ENCODE measurements around the gene ELAVL3. TPM values are rescaled to one million over a fixed set of nuclear protein-coding genes. Genes with fewer than 3 reads are reported as not detected.

ELAVL3 gene
- total and polyA plus RNA-seq, 4 donors, result 0.15 to 0.34 TPM; not detected in 2

GRCh38 chr19:11404588-11405222 is 76.1 kb downstream of the ELAVL3 start:
- H3K36me3 ChIP-seq (ENCODE audit: control insufficient read depth in 4 of 4, insufficient read depth in 4 of 4, low read length in 4 of 4), result peaks cover 0 to 9% (median 0%) of the 10 kb centered on the region in 4 donors
- no peak overlapping the region for H3K4me3 ChIP-seq
- no peak for ATAC-seq (ENCODE audit: insufficient read depth, low FRiP score)
- no peak overlapping the region for H3K9ac ChIP-seq (ENCODE audit: insufficient read depth in 1 of 2, low read length in 2 of 2)
- no peaks in the 10 kb centered on the region for H3K4me1 ChIP-seq (ENCODE audit: control insufficient read depth in 5 of 5, insufficient read depth in 5 of 5, low read length in 5 of 5)
- peaks cover 0 to 7% (median 0%) of the 10 kb centered on the region in 3 donors for H3K27me3 ChIP-seq (ENCODE audit: control insufficient read depth in 3 of 3, insufficient read depth in 3 of 3, low read length in 2 of 3)
- no peak for TF ChIP-seq CTCF (IDR thresholded peaks at IDR 0.05; ENCODE audit: control extremely low read depth, extremely low read depth)
- no peak for DNase-seq
- WGBS, 2 donors, result 68 to 69% methylated on average over 9 of the region's 9 CpGs
- H3K27ac ChIP-seq (ENCODE audit: low read depth in 1 of 2, low read length in 1 of 2), result no peak overlapping the region
- H3K9me3 ChIP-seq (ENCODE audit: control insufficient read depth in 4 of 4, insufficient read depth in 3 of 4, low read length in 3 of 4), result no peaks in the 10 kb centered on the region

- Histone ChIP-seq H3K9ac (ENCODE audit: insufficient read depth in 1 of 2, low read length in 2 of 2) (no peak overlapping the region), H3K27ac (ENCODE audit: low read depth in 1 of 2, low read length in 1 of 2) (no peak overlapping the region), H3K4me3 (no peak overlapping the region), H3K9me3 (ENCODE audit: control insufficient read depth in 4 of 4, insufficient read depth in 3 of 4, low read length in 3 of 4) (no peaks in the 10 kb centered on the region), H3K4me1 (ENCODE audit: control insufficient read depth in 5 of 5, insufficient read depth in 5 of 5, low read length in 5 of 5) (no peaks in the 10 kb centered on the region), H3K27me3 (ENCODE audit: control insufficient read depth in 3 of 3, insufficient read depth in 3 of 3, low read length in 2 of 3) (peaks cover 0 to 3% (median 0%) of the 10 kb centered on the region in 3 donors), H3K36me3 (ENCODE audit: control insufficient read depth in 4 of 4, insufficient read depth in 4 of 4, low read length in 4 of 4) (peaks cover 0 to 12% (median 0%) of the 10 kb centered on the region in 4 donors)
- DNase-seq (no peak), ATAC-seq (ENCODE audit: insufficient read depth, low FRiP score) (no peak)
- 82 to 90% methylated on average over 8 to 9 of the region's 9 CpGs for WGBS, 2 donors
- no peak for TF ChIP-seq CTCF (IDR thresholded peaks at IDR 0.05; ENCODE audit: control extremely low read depth, extremely low read depth)
Measured at GRCh38 chr19:11401808-11402543, 78.9 kb downstream of the ELAVL3 start.

Small RNAs within 50 kb of the gene (small RNA-seq; reads per million reads assigned to genes)
- gene MIR7974 (ENCODE audit: low replicate concordance) (0.13 reads per million), gene RF00019 (ENCODE audit: low replicate concordance) (not detected), gene RN7SL833P (ENCODE audit: low replicate concordance) (0.29 reads per million, percentile 32 among the genes with 10 or more reads in this experiment)

Other genes starting within 250 kb of the ELAVL3 start
- not detected for gene ANGPTL8, start 241.4 kb downstream of the ELAVL3 start, total RNA-seq
- 1 to 10 TPM in 1 of 2 donors, under 1 TPM in 1; 0.19 to 1.0 TPM for gene ANGPTL8, start 241.4 kb downstream of the ELAVL3 start, polyA plus RNA-seq
- gene DOCK6, start 218.5 kb downstream of the ELAVL3 start, total RNA-seq, result 100 to 1,000 TPM in 1 of 2 donors, 10 to 100 TPM in 1; 60.2 to 129 TPM
- gene DOCK6, start 218.5 kb downstream of the ELAVL3 start, polyA plus RNA-seq, result 10 to 100 TPM; 38.6 to 87.3 TPM
- not detected for gene TSPAN16, start 184.9 kb downstream of the ELAVL3 start, total RNA-seq
- gene TSPAN16, start 184.9 kb downstream of the ELAVL3 start, polyA plus RNA-seq, result not detected
- gene RAB3D, start 141.4 kb downstream of the ELAVL3 start, total RNA-seq, result 10 to 100 TPM; 28.0 to 73.2 TPM
- 10 to 100 TPM; 16.0 to 18.6 TPM for gene RAB3D, start 141.4 kb downstream of the ELAVL3 start, polyA plus RNA-seq
- gene TMEM205, start 134.8 kb downstream of the ELAVL3 start, total RNA-seq, result 100 to 1,000 TPM; 101 to 125 TPM
- gene TMEM205, start 134.8 kb downstream of the ELAVL3 start, polyA plus RNA-seq, result 100 to 1,000 TPM; 129 to 166 TPM
- 10 to 100 TPM; 25.8 to 26.5 TPM for gene CCDC159, start 134.5 kb downstream of the ELAVL3 start, total RNA-seq
- gene CCDC159, start 134.5 kb downstream of the ELAVL3 start, polyA plus RNA-seq, result 10 to 100 TPM; 40.9 to 55.2 TPM
- 10 to 100 TPM in 1 of 2 donors, 1 to 10 TPM in 1; 9.1 to 33.2 TPM for gene PLPPR2, start 125.6 kb downstream of the ELAVL3 start, total RNA-seq
- 10 to 100 TPM; 15.3 to 35.1 TPM for gene PLPPR2, start 125.6 kb downstream of the ELAVL3 start, polyA plus RNA-seq
- 1 to 10 TPM; 1.1 to 4.1 TPM for gene SWSAP1, start 106.4 kb downstream of the ELAVL3 start, total RNA-seq
- 1 to 10 TPM; 3.5 to 4.0 TPM for gene SWSAP1, start 106.4 kb downstream of the ELAVL3 start, polyA plus RNA-seq
- 10 to 100 TPM; 14.5 to 20.6 TPM for gene EPOR, start 96.7 kb downstream of the ELAVL3 start, total RNA-seq
- gene EPOR, start 96.7 kb downstream of the ELAVL3 start, polyA plus RNA-seq, result 10 to 100 TPM in 1 of 2 donors, 1 to 10 TPM in 1; 8.7 to 14.7 TPM
- gene RGL3, start 61.7 kb downstream of the ELAVL3 start, total RNA-seq, result 10 to 100 TPM; 35.2 to 45.2 TPM
- 10 to 100 TPM; 10.4 to 39.3 TPM for gene RGL3, start 61.7 kb downstream of the ELAVL3 start, polyA plus RNA-seq
- gene ODAD3, start 45.9 kb downstream of the ELAVL3 start, total RNA-seq, result 1 to 10 TPM; 3.9 to 9.8 TPM
- 1 to 10 TPM; 2.0 to 4.5 TPM for gene ODAD3, start 45.9 kb downstream of the ELAVL3 start, polyA plus RNA-seq
- gene PRKCSH, start 45.4 kb downstream of the ELAVL3 start, total RNA-seq, result 100 to 1,000 TPM; 115 to 315 TPM
- gene PRKCSH, start 45.4 kb downstream of the ELAVL3 start, polyA plus RNA-seq, result 100 to 1,000 TPM; 142 to 174 TPM
- gene ZNF653, start 24.8 kb upstream of the ELAVL3 start, total RNA-seq, result 10 to 100 TPM in 1 of 2 donors, 1 to 10 TPM in 1; 5.4 to 12.9 TPM
- 10 to 100 TPM in 1 of 2 donors, 1 to 10 TPM in 1; 7.7 to 10.2 TPM for gene ZNF653, start 24.8 kb upstream of the ELAVL3 start, polyA plus RNA-seq
- gene ECSIT, start 48.1 kb upstream of the ELAVL3 start, total RNA-seq, result 10 to 100 TPM; 31.7 to 46.4 TPM
- 10 to 100 TPM; 34.4 to 58.8 TPM for gene ECSIT, start 48.1 kb upstream of the ELAVL3 start, polyA plus RNA-seq
- gene CNN1, start 57.8 kb upstream of the ELAVL3 start, total RNA-seq, result 10 to 100 TPM; 16.5 to 34.9 TPM
- 10 to 100 TPM; 17.2 to 27.8 TPM for gene CNN1, start 57.8 kb upstream of the ELAVL3 start, polyA plus RNA-seq
- gene ELOF1, start 78.2 kb upstream of the ELAVL3 start, total RNA-seq, result 10 to 100 TPM; 19.2 to 64.2 TPM
- gene ELOF1, start 78.2 kb upstream of the ELAVL3 start, polyA plus RNA-seq, result 10 to 100 TPM; 56.9 to 82.8 TPM
- gene ACP5, start 96.6 kb upstream of the ELAVL3 start, total RNA-seq, result 100 to 1,000 TPM in 1 of 2 donors, 10 to 100 TPM in 1; 22.5 to 184 TPM
- 100 to 1,000 TPM in 1 of 2 donors, 10 to 100 TPM in 1; 95.6 to 301 TPM for gene ACP5, start 96.6 kb upstream of the ELAVL3 start, polyA plus RNA-seq
- gene ZNF627, start 116.4 kb upstream of the ELAVL3 start, total RNA-seq, result 10 to 100 TPM; 10.2 to 30.6 TPM
- 1 to 10 TPM; 4.8 to 7.4 TPM for gene ZNF627, start 116.4 kb upstream of the ELAVL3 start, polyA plus RNA-seq

All from lung (tissue), 13 donors.